ENCODE data around the gene FASTKD3.

DNA sequence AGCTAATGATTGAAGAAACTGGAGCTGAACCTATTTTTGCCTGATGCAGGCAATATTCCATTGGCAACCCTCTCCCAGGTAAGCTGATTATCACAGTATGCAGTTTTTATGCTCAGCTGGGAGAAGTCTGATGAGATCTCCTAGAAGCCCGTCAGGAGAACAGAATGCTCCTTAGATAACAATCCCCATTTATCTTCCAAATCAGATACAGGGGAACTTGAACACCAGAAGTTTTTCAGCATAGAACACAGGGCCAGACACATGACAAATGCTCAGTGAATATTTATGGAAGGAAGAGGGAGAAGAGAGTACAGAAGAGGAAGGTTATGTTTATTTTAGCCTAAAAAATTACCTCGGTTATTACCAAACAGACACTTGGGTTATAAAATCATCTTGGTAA, 55.8 kb downstream of the FASTKD3 start:
- TF ChIP-seq RAD21 (IDR thresholded peaks at IDR 0.05) (no peak), GABPA (IDR thresholded peaks at IDR 0.05 in 1 of 2, conservative IDR thresholded peaks at IDR 0.05 in 1 of 2) (no peak)
- TF ChIP-seq, protein P1, sequence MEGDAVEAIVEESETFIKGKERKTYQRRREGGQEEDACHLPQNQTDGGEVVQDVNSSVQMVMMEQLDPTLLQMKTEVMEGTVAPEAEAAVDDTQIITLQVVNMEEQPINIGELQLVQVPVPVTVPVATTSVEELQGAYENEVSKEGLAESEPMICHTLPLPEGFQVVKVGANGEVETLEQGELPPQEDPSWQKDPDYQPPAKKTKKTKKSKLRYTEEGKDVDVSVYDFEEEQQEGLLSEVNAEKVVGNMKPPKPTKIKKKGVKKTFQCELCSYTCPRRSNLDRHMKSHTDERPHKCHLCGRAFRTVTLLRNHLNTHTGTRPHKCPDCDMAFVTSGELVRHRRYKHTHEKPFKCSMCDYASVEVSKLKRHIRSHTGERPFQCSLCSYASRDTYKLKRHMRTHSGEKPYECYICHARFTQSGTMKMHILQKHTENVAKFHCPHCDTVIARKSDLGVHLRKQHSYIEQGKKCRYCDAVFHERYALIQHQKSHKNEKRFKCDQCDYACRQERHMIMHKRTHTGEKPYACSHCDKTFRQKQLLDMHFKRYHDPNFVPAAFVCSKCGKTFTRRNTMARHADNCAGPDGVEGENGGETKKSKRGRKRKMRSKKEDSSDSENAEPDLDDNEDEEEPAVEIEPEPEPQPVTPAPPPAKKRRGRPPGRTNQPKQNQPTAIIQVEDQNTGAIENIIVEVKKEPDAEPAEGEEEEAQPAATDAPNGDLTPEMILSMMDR (IDR thresholded peaks at IDR 0.05; ENCODE audit: low read depth, low read length, missing input control): no peak
